ENCODE data around the gene FGB.

DNA sequence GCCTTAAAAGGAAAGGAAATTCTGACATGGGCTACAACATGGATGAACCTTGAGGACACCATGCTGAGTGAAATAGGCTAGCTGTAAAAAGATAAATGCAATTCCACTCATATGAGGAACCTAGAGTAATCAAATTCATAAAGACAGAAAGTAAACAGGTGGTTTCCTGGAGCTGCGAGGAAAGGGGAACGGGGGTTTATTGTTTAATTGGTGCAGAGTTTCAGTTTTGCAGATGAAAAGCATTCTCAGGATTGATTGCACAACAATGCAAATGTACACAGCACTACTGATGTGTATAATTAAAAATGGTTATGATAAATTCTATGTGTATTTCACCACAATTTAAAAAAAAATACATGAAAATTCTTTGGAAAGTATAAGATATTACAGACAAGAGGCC lies 36.7 kb upstream of the FGB start:
- TF ChIP-seq CTCF (IDR thresholded peaks at IDR 0.05) = no peak
- no peak for TF ChIP-seq POLR2A (IDR thresholded peaks at IDR 0.05)
